Prostate gland (tissue), 2 donors: ENCODE data around the gene C5orf24.

ENCODE experiments used
- CTCF ChIP-seq, 4 experiments: fragments of 200-600 bp in 2 of 4; fragments of 450-650 bp in 2 of 4; sonication (generic) in 2 of 4; IDR thresholded peaks; 1 replicate in 3 of 4; 2 replicates in 1 of 4; pipeline ENCODE4 v1.5.1; 2016 to 2019; ENCODE audit warnings: antibody characterized with exemption in 4 of 4, mild to moderate bottlenecking in 2 of 4, moderate library complexity in 2 of 4
- POLR2A ChIP-seq: fragments of 450-650 bp; IDR thresholded peaks from one replicate; pipeline ENCODE4 v1.6.1; 2016; ENCODE audit warnings: antibody characterized with exemption, mild to moderate bottlenecking

DNA sequence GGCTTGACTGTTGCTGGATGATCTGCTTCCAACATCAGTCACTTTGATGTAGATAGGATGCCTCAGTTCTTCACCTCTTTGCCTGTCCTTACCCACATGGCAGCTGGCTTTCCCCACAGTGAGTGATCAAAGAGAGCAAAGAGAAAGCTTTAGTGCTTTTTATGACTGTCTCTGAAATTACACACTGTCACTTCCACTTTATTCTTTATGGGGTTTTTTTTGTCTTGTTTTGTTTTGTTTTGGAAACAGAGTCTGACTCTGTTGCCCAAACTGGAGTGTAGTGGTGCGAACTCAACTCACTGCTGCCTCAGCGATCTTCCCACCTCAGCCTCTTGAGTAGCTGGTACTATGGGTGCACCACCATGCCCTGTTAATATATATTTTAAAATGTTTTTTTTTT is 32.4 kb upstream of the C5orf24 start:
- TF ChIP-seq CTCF (IDR thresholded peaks at IDR 0.05) (no peak), POLR2A (no peak)
